Measurements from ENCODE around the gene CPSF3. TPM values are rescaled to one million over a fixed set of nuclear protein-coding genes. Genes with fewer than 3 reads are reported as not detected.

CPSF3 gene
- total RNA-seq, 4 donors from 2014 or later, result 17.6 to 173 (median 22.2) TPM

- in situ Hi-C loops (cut with MboI; ENCODE audit: low pct_ligation_motif_present in 1 of 4, low pct_unique_long_range_greater_than_20kb in 1 of 4, low sequenced_read_pairs in 3 of 4) (no loop called here), intact Hi-C loops (cut with DNase I; ENCODE audit: low total_unique reads) (no loop called here)
- peak in 1 of 3 donors; percentile 13 for TF ChIP-seq POLR2AphosphoS5 (IDR thresholded peaks at IDR 0.05)
- TF ChIP-seq POLR2A (IDR thresholded peaks at IDR 0.05), result no peak
- peaks cover 0 to 15% (median 5%) of the 10 kb centered on the region in 4 donors for H3K36me3 ChIP-seq
- WGBS, 2 donors (ENCODE audit: low coverage in 1 of 2), result 69 to 86% methylated on average over 4 to 18 of the region's 18 CpGs
- no peaks in the 10 kb centered on the region for H3K9me3 ChIP-seq
- peaks cover 3 to 25% (median 14%) of the 10 kb centered on the region in 4 donors for H3K4me1 ChIP-seq
- DNase-seq, result peak; percentile 52
- H3K27me3 ChIP-seq, result no peaks in the 10 kb centered on the region
- H3K27ac ChIP-seq, result peak overlapping the region; percentile 54 to 73 (median 62)
- H3K4me3 ChIP-seq, result no peak overlapping the region
Observed at GRCh38 chr2:9380702-9381628, 42.5 kb upstream of the CPSF3 start.

- TF ChIP-seq POLR2AphosphoS5 (IDR thresholded peaks at IDR 0.05), result no peak
- no peak for TF ChIP-seq EP300 (IDR thresholded peaks at IDR 0.05; ENCODE audit: low read depth)
- TF ChIP-seq POLR2A (IDR thresholded peaks at IDR 0.05), result no peak
- TF ChIP-seq CTCF (IDR thresholded peaks at IDR 0.05), result no peak
- Histone ChIP-seq H3K27ac (no peak overlapping the region), H3K4me1 (peaks cover 3 to 22% (median 14%) of the 10 kb centered on the region in 4 donors), H3K9me3 (no peaks in the 10 kb centered on the region), H3K27me3 (no peaks in the 10 kb centered on the region), H3K36me3 (peaks cover 0 to 7% (median 4%) of the 10 kb centered on the region in 4 donors), H3K4me3 (no peak overlapping the region)
- 85% methylated on average over 4 to 6 of the region's 6 CpGs for WGBS, 2 donors (ENCODE audit: low coverage in 1 of 2)
- in situ Hi-C loops (cut with MboI; ENCODE audit: low pct_ligation_motif_present in 1 of 4, low pct_unique_long_range_greater_than_20kb in 1 of 4, low sequenced_read_pairs in 3 of 4) (no loop called here), intact Hi-C loops (cut with DNase I; ENCODE audit: low total_unique reads) (no loop called here)
- no peak for DNase-seq
Observed at GRCh38 chr2:9382604-9383235, 40.7 kb upstream of the CPSF3 start.

GRCh38 chr2:9384521-9384920 is 38.9 kb upstream of the CPSF3 start:
- H3K27ac ChIP-seq, result no peak overlapping the region
- no peaks in the 10 kb centered on the region for H3K27me3 ChIP-seq
- in situ Hi-C loops (cut with MboI; ENCODE audit: low pct_ligation_motif_present in 1 of 4, low pct_unique_long_range_greater_than_20kb in 1 of 4, low sequenced_read_pairs in 3 of 4), result no loop called here
- WGBS, 2 donors (ENCODE audit: low coverage in 1 of 2), result 90% methylated on average over 4 of the region's 4 CpGs; no CpG with 5 or more reads in 1 of the 2 donors
- peaks cover 0 to 12% (median 7%) of the 10 kb centered on the region in 4 donors for H3K4me1 ChIP-seq
- TF ChIP-seq POLR2AphosphoS5 (IDR thresholded peaks at IDR 0.05), result no peak
- TF ChIP-seq EP300 (IDR thresholded peaks at IDR 0.05; ENCODE audit: low read depth), result no peak
- no peak for TF ChIP-seq POLR2A (IDR thresholded peaks at IDR 0.05)
- TF ChIP-seq CTCF (IDR thresholded peaks at IDR 0.05), result no peak
- no peaks in the 10 kb centered on the region for H3K9me3 ChIP-seq
- no peak overlapping the region for H3K4me3 ChIP-seq
- no peak for DNase-seq
- intact Hi-C loops (cut with DNase I; ENCODE audit: low total_unique reads), result no loop called here
- peaks cover 0 to 21% (median 6%) of the 10 kb centered on the region in 4 donors for H3K36me3 ChIP-seq

GRCh38 chr2:9385841-9386240 is 37.6 kb upstream of the CPSF3 start:
- DNase-seq, result no peak
- peaks cover 0 to 24% (median 6%) of the 10 kb centered on the region in 4 donors for H3K36me3 ChIP-seq
- H3K9me3 ChIP-seq, result no peaks in the 10 kb centered on the region
- 37 to 88% methylated on average over 2 to 6 of the region's 6 CpGs for WGBS, 2 donors (ENCODE audit: low coverage in 1 of 2)
- no peaks in the 10 kb centered on the region for H3K27me3 ChIP-seq
- intact Hi-C loops (cut with DNase I; ENCODE audit: low total_unique reads), result no loop called here
- in situ Hi-C loops (cut with MboI; ENCODE audit: low pct_ligation_motif_present in 1 of 4, low pct_unique_long_range_greater_than_20kb in 1 of 4, low sequenced_read_pairs in 3 of 4), result no loop called here
- no peak for TF ChIP-seq POLR2A (IDR thresholded peaks at IDR 0.05)
- TF ChIP-seq EP300 (IDR thresholded peaks at IDR 0.05; ENCODE audit: low read depth), result no peak
- TF ChIP-seq POLR2AphosphoS5 (IDR thresholded peaks at IDR 0.05), result no peak
- no peak for TF ChIP-seq CTCF (IDR thresholded peaks at IDR 0.05)
- peak overlapping the region in 1 of 4 donors; percentile 60 for H3K27ac ChIP-seq
- peaks cover 0 to 4% (median 3%) of the 10 kb centered on the region in 4 donors for H3K4me1 ChIP-seq
- no peak overlapping the region for H3K4me3 ChIP-seq

Measured in transverse colon (tissue), 4 donors.